Heart left ventricle (tissue), 16 donors: ENCODE results near the gene UQCR11. TPM values are rescaled to one million over a fixed set of nuclear protein-coding genes. Genes with fewer than 3 reads are reported as not detected.

Source experiments
- ATAC-seq, 4 donors: fragments of 200-7000 bp; cut with Tn5 transposase; one replicate each; pipeline ENCODE4 v1.9.1; 2020 to 2022; ENCODE audit warnings: moderate library complexity in 4 of 4, mild to moderate bottlenecking in 3 of 4, moderate number of reproducible peaks in 1 of 4
- DNase-seq, 5 donors: peaks; one replicate each; pipeline ENCODE4 v3.0.0-alpha.2; 2020
- H3K27ac ChIP-seq, 12 donors: fragments of 200-600 bp; sonication (generic) in 4 of 12; one replicate each; pipeline versions ENCODE4 v1.5.0 to v1.8.0; 2016 to 2022; ENCODE audit warnings: mild to moderate bottlenecking in 2 of 12
- H3K27me3 ChIP-seq, 9 donors: fragments of 200-600 bp; sonication (generic) in 2 of 9; one replicate each; pipeline versions ENCODE4 v1.5.1 to v1.8.0; 2016 to 2022; ENCODE audit warnings: mild to moderate bottlenecking in 3 of 9
- H3K36me3 ChIP-seq, 9 donors: fragments of 200-600 bp; sonication (generic) in 2 of 9; one replicate each; pipeline versions ENCODE4 v1.5.0 to v1.8.0; 2018 to 2022; ENCODE audit warnings: mild to moderate bottlenecking in 2 of 9
- H3K4me1 ChIP-seq, 12 donors: fragments of 200-600 bp; sonication (generic) in 4 of 12; one replicate each; pipeline versions ENCODE4 v1.5.0 to v1.8.0; 2016 to 2022; ENCODE audit warnings: mild to moderate bottlenecking in 3 of 12
- H3K4me3 ChIP-seq, 12 donors: fragments of 200-600 bp; sonication (generic) in 4 of 12; one replicate each; pipeline versions ENCODE4 v1.5.0 to v1.8.0; 2017 to 2022; ENCODE audit warnings: mild to moderate bottlenecking in 9 of 12, moderate library complexity in 4 of 12
- H3K9me3 ChIP-seq, 12 donors: fragments of 200-600 bp; sonication (generic) in 4 of 12; one replicate each; pipeline versions ENCODE4 v1.5.0 to v1.8.0; 2016 to 2022; ENCODE audit warnings: mild to moderate bottlenecking in 1 of 12
- POLR2A ChIP-seq, 2 donors: fragments of 450-650 bp; IDR thresholded peaks; one replicate each; pipeline ENCODE4 v1.6.1; 2017; ENCODE audit warnings: antibody characterized with exemption in 2 of 2, mild to moderate bottlenecking in 2 of 2, moderate library complexity in 2 of 2
- WGBS, 4 donors: extraction: QIAGEN DNeasy Blood & Tissue Kit in 2 of 4; methylation state at CpG; one replicate each; pipeline versions ENCODE4 v1.1.5 to v1.1.7; 2013 to 2018; 5-methylcytosine and 5-hydroxymethylcytosine counted together
- intact Hi-C, 10 donors: fragments of 100-400 bp; cut with DNase I; formaldehyde crosslinking; loops; one replicate each; pipeline versions ENCODE4 v1.11.1 to v1.14.2; 2022
- polyA plus RNA-seq, 2 donors: library from polyadenylated mRNA; stranded (reverse); fragments of 200-250 nt; gene quantifications; one replicate each; pipeline ENCODE4 v1.2.3, GENCODE V29; 2013
- total RNA-seq, 9 donors: library from RNA; depleted of rRNA in 2 of 9; stranded (reverse); fragments of >200 nt in 2 of 9; fragmentation: NEBNext Ultra II Directional in 3 of 9; extraction: Animal tissue kit (Norgen Biotek cat#: 25700) in 3 of 9; gene quantifications; one replicate each; pipeline versions ENCODE4 v1.1.0 to v1.2.4, GENCODE V29; 2016 to 2023
- TF ChIP-seq, protein P1 (sequence below), 12 donors: fragments of 200-600 bp; sonication (generic) in 4 of 12; IDR thresholded peaks; one replicate each; pipeline versions ENCODE4 v1.5.0 to v1.8.0; 2018 to 2022; ENCODE audit warnings: antibody characterized with exemption in 12 of 12, mild to moderate bottlenecking in 5 of 12
- donor health status: ischemic (EF 13 %, LVEDD 7.1; RV severe dilation, severe dysfunction).
- donor health status: healthy with polysubstance abuse.
- donor health status: DM: no; HTN: yes; CAD: no.
- donor health status: DM: no; HTN: no; CAD: no.
- donor health status: ischemic (EF 25% LVEDD 6.9; RV normal size, moderate dysfunction).
- donor health status: ischemic (EF 25% LVEDD 5.7; RV mildly dilated, moderate dysfunction).
- donor health status: healthy.
- donor health status: DM: yes; HTN: yes; CAD: no.
- donor health status: ischemic (EF 35%, LVEDD 5.7; RV mildly dilated, moderate dysfunction).
- donor health status: nonischemic (EF 11% LVEDD 7.7; RV severe dilation, severe dysfunction).
- donor health status: DM: yes; HTN: yes; CAD: no.
- donor health status: PGD.
- donor health status: ischemic (EF 29% LVEDD 5.4; RV normal size, mild dysfunction).
- donor health status: nonischemic (EF 23%, LVEDD 6.1; RV moderate dilation, normal function).

UQCR11 gene
- total and polyA plus RNA-seq, 11 donors, result 170 to 982 (median 671) TPM

DNA sequence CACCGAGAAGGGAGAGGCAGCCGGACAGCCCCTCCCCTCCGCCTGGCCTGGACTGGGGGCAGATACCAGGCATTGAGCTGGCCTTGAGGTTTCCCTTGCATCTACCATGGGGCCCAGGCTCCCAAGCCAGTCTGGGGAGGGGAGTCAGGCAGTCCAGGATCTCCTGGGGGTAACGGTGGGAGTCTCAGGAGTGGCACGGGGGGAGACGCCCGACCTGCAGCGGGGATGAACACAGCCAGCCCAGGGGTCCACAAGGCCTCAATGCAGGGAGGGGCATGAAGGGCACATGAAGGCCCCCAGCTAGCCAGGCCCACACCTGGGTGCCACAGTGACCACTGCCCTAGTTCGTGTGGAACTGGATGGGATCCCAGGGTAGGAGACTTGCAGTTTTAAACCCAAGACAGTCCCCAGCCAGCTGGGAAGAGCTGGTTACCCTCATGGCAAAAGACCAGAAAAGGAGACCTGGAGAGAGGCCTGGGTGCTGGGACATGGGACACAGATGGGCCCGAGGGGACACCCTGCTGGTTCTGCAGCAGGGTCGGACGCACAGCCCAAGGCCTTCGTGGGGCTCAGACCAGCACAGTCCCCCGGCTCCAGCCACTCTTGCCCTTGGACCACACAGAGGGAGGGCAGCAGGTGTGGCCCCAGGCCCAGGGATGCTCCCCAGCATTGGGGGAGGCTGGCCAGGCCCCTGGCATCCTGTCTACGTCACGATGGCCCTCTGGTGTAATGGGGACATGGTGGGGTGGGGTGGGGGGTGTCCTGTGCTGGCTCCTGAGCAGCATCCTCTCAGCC is 4.6 kb upstream of the UQCR11 start:
- 88 to 93% (median 93%) methylated on average over 10 to 16 of the region's 16 CpGs for WGBS, 4 donors

DNA sequence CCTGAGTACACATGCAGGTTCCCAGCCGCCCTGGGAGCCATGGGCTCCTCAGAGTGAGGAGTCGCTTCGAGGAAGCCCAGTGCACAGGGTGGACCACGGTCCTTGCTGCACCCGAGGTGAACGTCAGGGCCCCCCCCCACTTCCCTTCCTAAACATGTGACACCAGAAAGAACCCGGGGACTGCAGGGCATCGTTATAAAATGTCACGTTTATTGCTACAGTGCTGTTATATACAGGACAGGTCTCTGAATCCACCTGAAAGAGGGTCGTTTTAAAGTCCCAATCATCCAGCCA is 3.8 kb upstream of the UQCR11 start:
- TF ChIP-seq, protein P1, sequence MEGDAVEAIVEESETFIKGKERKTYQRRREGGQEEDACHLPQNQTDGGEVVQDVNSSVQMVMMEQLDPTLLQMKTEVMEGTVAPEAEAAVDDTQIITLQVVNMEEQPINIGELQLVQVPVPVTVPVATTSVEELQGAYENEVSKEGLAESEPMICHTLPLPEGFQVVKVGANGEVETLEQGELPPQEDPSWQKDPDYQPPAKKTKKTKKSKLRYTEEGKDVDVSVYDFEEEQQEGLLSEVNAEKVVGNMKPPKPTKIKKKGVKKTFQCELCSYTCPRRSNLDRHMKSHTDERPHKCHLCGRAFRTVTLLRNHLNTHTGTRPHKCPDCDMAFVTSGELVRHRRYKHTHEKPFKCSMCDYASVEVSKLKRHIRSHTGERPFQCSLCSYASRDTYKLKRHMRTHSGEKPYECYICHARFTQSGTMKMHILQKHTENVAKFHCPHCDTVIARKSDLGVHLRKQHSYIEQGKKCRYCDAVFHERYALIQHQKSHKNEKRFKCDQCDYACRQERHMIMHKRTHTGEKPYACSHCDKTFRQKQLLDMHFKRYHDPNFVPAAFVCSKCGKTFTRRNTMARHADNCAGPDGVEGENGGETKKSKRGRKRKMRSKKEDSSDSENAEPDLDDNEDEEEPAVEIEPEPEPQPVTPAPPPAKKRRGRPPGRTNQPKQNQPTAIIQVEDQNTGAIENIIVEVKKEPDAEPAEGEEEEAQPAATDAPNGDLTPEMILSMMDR (IDR thresholded peaks at IDR 0.05), result no peak
- TF ChIP-seq POLR2A (IDR thresholded peaks at IDR 0.05), result no peak
- WGBS, 4 donors, result 43 to 62% (median 55%) methylated on average over 10 of the region's 10 CpGs
- intact Hi-C loops, result loop anchor here in 7 of 10 donors (5.0 kb wide), 3 partner anchors 43 to 158 kb away; partner anchors contain the start of gene TCF3 (in 5 of the 7)
- no peaks in the 10 kb centered on the region for H3K27me3 ChIP-seq
- H3K4me1 ChIP-seq, result peaks cover 0 to 27% (median 15%) of the 10 kb centered on the region in 12 donors
- no peaks in the 10 kb centered on the region for H3K9me3 ChIP-seq
- H3K27ac ChIP-seq, result peak overlapping the region in 1 of 12 donors; percentile 42
- H3K4me3 ChIP-seq, result peak overlapping the region in 1 of 12 donors; percentile 8
- ATAC-seq (no peak), DNase-seq (no peak)
- H3K36me3 ChIP-seq, result peaks cover 0 to 38% (median 28%) of the 10 kb centered on the region in 9 donors

More for the DNA sequence above, 4.6 kb upstream of the UQCR11 start:
- Histone ChIP-seq H3K4me3 (no peak overlapping the region), H3K36me3 (peaks cover 0 to 46% (median 34%) of the 10 kb centered on the region in 9 donors), H3K27me3 (no peaks in the 10 kb centered on the region), H3K27ac (no peak overlapping the region), H3K4me1 (peaks cover 0 to 20% (median 8%) of the 10 kb centered on the region in 12 donors), H3K9me3 (no peaks in the 10 kb centered on the region)
- TF ChIP-seq, protein P1 (IDR thresholded peaks at IDR 0.05), result no peak
- no peak for TF ChIP-seq POLR2A (IDR thresholded peaks at IDR 0.05)
- intact Hi-C loops, result loop anchor here in 8 of 10 donors (5.0 kb wide), 4 partner anchors 42 to 157 kb away; partner anchors contain the start of gene TCF3 (in 5 of the 8)
- ATAC-seq (no peak), DNase-seq (no peak)

DNA sequence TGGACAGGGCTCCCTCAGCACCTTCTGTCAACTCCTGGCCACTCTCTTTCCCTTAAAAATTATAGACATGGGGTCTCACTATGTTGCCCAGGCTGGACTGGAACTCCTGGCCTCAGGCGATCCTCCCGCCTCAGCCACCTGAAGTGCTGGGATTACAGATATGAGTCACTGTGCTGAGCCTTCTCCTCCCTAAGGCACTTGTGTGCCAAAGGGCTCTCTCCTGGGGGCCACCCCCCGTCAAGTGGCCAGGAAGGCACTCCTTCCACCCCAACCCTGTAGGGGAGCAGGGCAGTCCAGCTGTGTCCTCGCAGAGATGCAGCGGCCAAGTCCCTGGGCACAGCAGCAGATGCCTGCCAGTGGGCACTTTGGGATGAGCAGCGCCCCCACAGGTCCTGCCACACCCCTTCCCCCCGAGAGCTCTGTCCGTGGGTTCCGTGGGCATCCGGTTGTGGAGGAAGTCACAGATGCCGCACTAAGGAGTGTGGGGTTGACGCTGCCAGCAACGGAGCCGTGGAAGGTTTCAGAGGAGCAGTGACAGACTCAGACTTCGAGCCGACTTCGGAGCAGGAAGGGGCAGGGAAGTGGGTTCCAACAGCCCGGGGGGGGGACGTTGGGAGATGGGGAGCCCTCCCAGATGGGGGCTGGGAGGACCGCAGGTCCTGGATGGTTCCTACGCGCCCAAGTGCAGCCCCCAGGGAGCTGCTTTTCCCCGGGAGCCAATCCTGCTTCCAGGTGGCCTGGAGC is 3.3 kb upstream of the UQCR11 start:
- DNase-seq (peak in 1 of 5 donors; percentile 58), ATAC-seq (no peak)
- no peaks in the 10 kb centered on the region for H3K27me3 ChIP-seq
- peaks cover 0 to 32% (median 19%) of the 10 kb centered on the region in 12 donors for H3K4me1 ChIP-seq
- peaks cover 0 to 32% (median 25%) of the 10 kb centered on the region in 9 donors for H3K36me3 ChIP-seq
- peak overlapping the region in 1 of 12 donors; percentile 8 for H3K4me3 ChIP-seq
- no peaks in the 10 kb centered on the region for H3K9me3 ChIP-seq
- TF ChIP-seq POLR2A (IDR thresholded peaks at IDR 0.05), result no peak
- TF ChIP-seq, protein P1 (IDR thresholded peaks at IDR 0.05), result no peak
- peak overlapping the region in 1 of 12 donors; percentile 42 for H3K27ac ChIP-seq
- 60 to 80% (median 67%) methylated on average over 8 to 23 of the region's 23 CpGs for WGBS, 4 donors
- intact Hi-C loops, result loop anchor here in 7 of 10 donors (5.0 kb wide), 3 partner anchors 44 to 159 kb away; partner anchors contain the start of gene TCF3 (in 5 of the 7)
